Measurements from ENCODE around the gene DZIP3. TPM values are rescaled to one million over a fixed set of nuclear protein-coding genes. Genes with fewer than 3 reads are reported as not detected.

DZIP3 gene
- total and polyA plus RNA-seq, 10 of the 15 experiments (the other 5 are each of a cell fraction or from before 2014, with no cell fraction given), result 4.3 to 15.6 (median 9.2) TPM

DNA sequence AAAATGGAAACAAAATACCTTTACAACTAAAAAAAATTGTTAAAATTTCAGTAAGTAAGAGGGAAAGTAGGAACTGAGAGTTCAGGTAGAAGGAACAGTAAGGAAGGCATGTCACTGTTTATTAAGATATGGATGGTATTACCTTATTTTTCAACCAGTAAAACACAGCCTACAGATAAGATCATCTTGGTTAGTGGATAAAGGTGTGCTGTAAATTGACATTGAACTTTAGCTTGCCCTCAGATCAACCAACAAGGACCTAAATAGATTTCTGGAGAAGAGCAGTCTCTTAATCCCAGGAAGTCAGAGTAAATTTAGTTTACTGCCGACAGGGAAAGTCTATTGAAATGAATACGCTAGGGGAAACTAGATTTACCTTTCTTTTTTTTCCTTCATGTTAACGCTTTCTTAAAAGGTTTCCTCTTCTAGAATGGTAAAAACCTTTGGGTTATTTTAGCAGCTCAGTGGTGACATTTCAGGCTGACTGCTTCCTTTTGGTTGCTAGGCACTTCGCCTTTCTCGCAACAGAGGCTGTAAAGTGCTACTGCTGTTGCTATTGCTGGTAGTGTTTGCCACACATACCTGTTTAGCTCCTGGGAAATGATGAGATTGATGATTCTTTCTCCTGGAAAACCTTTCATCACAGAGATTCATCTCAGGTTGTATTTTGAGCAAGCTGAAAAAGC, 12.9 kb downstream of the DZIP3 start:
- no peaks in the 10 kb centered on the region for H3K79me2 ChIP-seq (ENCODE audit: control insufficient read depth, insufficient read depth, low read length)
- no peaks in the 10 kb centered on the region; the same call in 1 of the 2 replicates for H4K20me1 ChIP-seq (ENCODE audit: control insufficient read depth, insufficient read depth)
- BruUV-seq (replicated peaks), result no TSS peak
- H3K9me3 ChIP-seq (replicated peaks; ENCODE audit: control insufficient read depth, insufficient read depth, low read length), result peaks cover 3% of the 10 kb centered on the region
- FAIRE-seq, result peak; percentile 77
- CTCF ChIA-PET, result interaction anchor here (1.2 to 7.5 kb wide), 3 partner anchors 12 to 125 kb away, joined by 3 to 47 read pairs (median 5); partner anchors contain the start of genes CIP2A and DZIP3
- H3K36me3 ChIP-seq (ENCODE audit: control insufficient read depth in 2 of 2, insufficient read depth in 2 of 2, low read length in 1 of 2), result no peaks in the 10 kb centered on the region
- H3K4me1 ChIP-seq (ENCODE audit: control insufficient read depth, insufficient read depth, low read length), result peaks cover 9% of the 10 kb centered on the region
- no peak for DNase-seq (ENCODE audit: low read depth, low spot score)
- H3K4me3 ChIP-seq, result peak overlapping the region; percentile 10; the same call in 1 of the 2 replicates
- H3K27me3 ChIP-seq (replicated peaks in 1 of 2; ENCODE audit: control insufficient read depth in 2 of 2, insufficient read depth in 2 of 2, low read length in 1 of 2), result no peaks in the 10 kb centered on the region
- H3K27ac ChIP-seq (ENCODE audit: control insufficient read depth, insufficient read depth), result no peak overlapping the region
- ATAC-seq, result peak; percentile 73
- SMC1A ChIA-PET (ENCODE audit: uncharacterized antibody, unreplicated experiment), result interaction anchor here (0.7 to 3.9 kb wide), 9 partner anchors 9 to 72 kb away, joined by 3 to 30 read pairs (median 5); partner anchors contain the start of genes CIP2A and DZIP3
- WGBS (ENCODE audit: insufficient coverage, insufficient replicate concordance, low lambda C conversion rate, missing lambda C conversion rate), result 7% methylated on average over 5 of the region's 5 CpGs
- in situ Hi-C loops (cut with MboI) (no loop called here), intact Hi-C loops (cut with micrococcal nuclease; ENCODE audit: unreplicated experiment) (no loop called here)
- RAD21 ChIA-PET (ENCODE audit: unreplicated experiment), result interaction anchor here (5.3 kb wide), 1 partner anchor 13 kb away, joined by 24 read pairs; the partner anchor contains the start of genes CIP2A and DZIP3
- H2AFZ ChIP-seq (ENCODE audit: control insufficient read depth, low read depth, low read length), result peak overlapping the region; percentile 43
- peak overlapping the region; percentile 57 for H3K4me2 ChIP-seq (ENCODE audit: control insufficient read depth, insufficient read depth)
- POLR2A ChIA-PET, result interaction anchor here (0.5 to 2.0 kb wide), 2 partner anchors 13 to 23 kb away, joined by 3 to 18 read pairs; partner anchors contain the start of genes CIP2A and DZIP3
- no peak overlapping the region for H3K9ac ChIP-seq (ENCODE audit: control insufficient read depth, insufficient read depth, low read length)
- no peak for TF ChIP-seq POLR2AphosphoS2 (IDR thresholded peaks at IDR 0.05; ENCODE audit: low read depth, low read length)
- TF ChIP-seq BACH1 (IDR thresholded peaks at IDR 0.05; ENCODE audit: borderline replicate concordance), result no peak
- TF ChIP-seq HDAC2 (IDR thresholded peaks at IDR 0.05), result no peak
- TF ChIP-seq, protein P1, sequence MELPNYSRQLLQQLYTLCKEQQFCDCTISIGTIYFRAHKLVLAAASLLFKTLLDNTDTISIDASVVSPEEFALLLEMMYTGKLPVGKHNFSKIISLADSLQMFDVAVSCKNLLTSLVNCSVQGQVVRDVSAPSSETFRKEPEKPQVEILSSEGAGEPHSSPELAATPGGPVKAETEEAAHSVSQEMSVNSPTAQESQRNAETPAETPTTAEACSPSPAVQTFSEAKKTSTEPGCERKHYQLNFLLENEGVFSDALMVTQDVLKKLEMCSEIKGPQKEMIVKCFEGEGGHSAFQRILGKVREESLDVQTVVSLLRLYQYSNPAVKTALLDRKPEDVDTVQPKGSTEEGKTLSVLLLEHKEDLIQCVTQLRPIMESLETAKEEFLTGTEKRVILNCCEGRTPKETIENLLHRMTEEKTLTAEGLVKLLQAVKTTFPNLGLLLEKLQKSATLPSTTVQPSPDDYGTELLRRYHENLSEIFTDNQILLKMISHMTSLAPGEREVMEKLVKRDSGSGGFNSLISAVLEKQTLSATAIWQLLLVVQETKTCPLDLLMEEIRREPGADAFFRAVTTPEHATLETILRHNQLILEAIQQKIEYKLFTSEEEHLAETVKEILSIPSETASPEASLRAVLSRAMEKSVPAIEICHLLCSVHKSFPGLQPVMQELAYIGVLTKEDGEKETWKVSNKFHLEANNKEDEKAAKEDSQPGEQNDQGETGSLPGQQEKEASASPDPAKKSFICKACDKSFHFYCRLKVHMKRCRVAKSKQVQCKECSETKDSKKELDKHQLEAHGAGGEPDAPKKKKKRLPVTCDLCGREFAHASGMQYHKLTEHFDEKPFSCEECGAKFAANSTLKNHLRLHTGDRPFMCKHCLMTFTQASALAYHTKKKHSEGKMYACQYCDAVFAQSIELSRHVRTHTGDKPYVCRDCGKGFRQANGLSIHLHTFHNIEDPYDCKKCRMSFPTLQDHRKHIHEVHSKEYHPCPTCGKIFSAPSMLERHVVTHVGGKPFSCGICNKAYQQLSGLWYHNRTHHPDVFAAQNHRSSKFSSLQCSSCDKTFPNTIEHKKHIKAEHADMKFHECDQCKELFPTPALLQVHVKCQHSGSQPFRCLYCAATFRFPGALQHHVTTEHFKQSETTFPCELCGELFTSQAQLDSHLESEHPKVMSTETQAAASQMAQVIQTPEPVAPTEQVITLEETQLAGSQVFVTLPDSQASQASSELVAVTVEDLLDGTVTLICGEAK (IDR thresholded peaks at IDR 0.05; ENCODE audit: borderline replicate concordance), result no peak
- no peak for TF ChIP-seq KDM1A (IDR thresholded peaks at IDR 0.05; ENCODE audit: borderline replicate concordance)
- TF ChIP-seq, protein P2, sequence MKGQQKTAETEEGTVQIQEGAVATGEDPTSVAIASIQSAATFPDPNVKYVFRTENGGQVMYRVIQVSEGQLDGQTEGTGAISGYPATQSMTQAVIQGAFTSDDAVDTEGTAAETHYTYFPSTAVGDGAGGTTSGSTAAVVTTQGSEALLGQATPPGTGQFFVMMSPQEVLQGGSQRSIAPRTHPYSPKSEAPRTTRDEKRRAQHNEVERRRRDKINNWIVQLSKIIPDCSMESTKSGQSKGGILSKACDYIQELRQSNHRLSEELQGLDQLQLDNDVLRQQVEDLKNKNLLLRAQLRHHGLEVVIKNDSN (IDR thresholded peaks at IDR 0.05; ENCODE audit: borderline replicate concordance, extremely low read length, insufficient read depth, low read depth, low read length), result no peak
- no peak for TF ChIP-seq NFIC (IDR thresholded peaks at IDR 0.05; ENCODE audit: low read depth, low read length)
- TF ChIP-seq PKNOX1 (IDR thresholded peaks at IDR 0.05), result no peak
- no peak for TF ChIP-seq PAX5 (IDR thresholded peaks at IDR 0.05; ENCODE audit: borderline replicate concordance, low read depth, low read length)
- TF ChIP-seq MYC (IDR thresholded peaks at IDR 0.05; ENCODE audit: insufficient read depth, insufficient read length, insufficient replicate concordance, low read length, severe bottlenecking), result no peak
- TF ChIP-seq HCFC1 (IDR thresholded peaks at IDR 0.05; ENCODE audit: low read length), result no peak
- TF ChIP-seq CHD1 (IDR thresholded peaks at IDR 0.05; ENCODE audit: low read depth, low read length), result no peak
- no peak for TF ChIP-seq BCLAF1 (IDR thresholded peaks at IDR 0.05)
